GM12891 (cell line): ENCODE measurements around the gene FEN1.

Experiments
- DNase-seq: peaks from one replicate; pipeline ENCODE4 v3.0.0; 2011; ENCODE audit warnings: low spot score; ENCODE audit not compliant: insufficient read length
- FAIRE-seq: peaks from 2 replicates; lab custom pipeline; 2011; peaks lifted over from hg19 to GRCh38; lab: Jason Lieb, UNC
- PAX5 ChIP-seq: IDR thresholded peaks from 2 replicates; pipeline ENCODE4 v1.6.1; 2011; ENCODE audit warnings: low read length, moderate library complexity, mild to moderate bottlenecking; ENCODE audit not compliant: insufficient read depth, severe bottlenecking
- POLR2A ChIP-seq: IDR thresholded peaks from 2 replicates; pipeline ENCODE4 v1.6.1; 2011; ENCODE audit warnings: low read depth, low read length, control low read depth
- POLR2AphosphoS5 ChIP-seq: IDR thresholded peaks from 2 replicates; pipeline ENCODE4 v1.6.1; 2011; ENCODE audit warnings: low read depth, low read length, control low read depth
- POU2F2 ChIP-seq: IDR thresholded peaks from 2 replicates; pipeline ENCODE4 v1.6.1; 2011; ENCODE audit warnings: low read depth, mild to moderate bottlenecking, control low read depth, low read length, moderate library complexity
- SPI1 ChIP-seq: IDR thresholded peaks from 2 replicates; pipeline ENCODE4 v1.6.1; 2011; ENCODE audit warnings: low read depth, low read length, control low read depth
- TAF1 ChIP-seq: IDR thresholded peaks from 2 replicates; pipeline ENCODE4 v1.6.1; 2011; ENCODE audit warnings: low read depth, low read length, control low read depth

The FEN1 gene

GRCh38 chr11:61756147-61756451 lies 36.6 kb upstream of the FEN1 start:
- no peak for TF ChIP-seq SPI1
- no peak for TF ChIP-seq TAF1
- TF ChIP-seq POLR2A: no peak
- TF ChIP-seq PAX5: no peak
- TF ChIP-seq POU2F2: no peak
- TF ChIP-seq POLR2AphosphoS5: no peak
- no peak for DNase-seq
- FAIRE-seq: no peak

- FAIRE-seq: peak; percentile 20
- DNase-seq: no peak
- TF ChIP-seq TAF1 (no peak), SPI1 (peak; percentile 18; the same call in 1 of the 2 replicates)
Observed at GRCh38 chr11:61756452-61757212, 36.1 kb upstream of the FEN1 start.

- TF ChIP-seq PAX5 (no peak), POLR2AphosphoS5 (no peak), SPI1 (no peak), POLR2A (no peak), TAF1 (no peak), POU2F2 (no peak)
- FAIRE-seq (no peak), DNase-seq (no peak)
Observed at GRCh38 chr11:61757213-61757862, 35.4 kb upstream of the FEN1 start.

- no peak for FAIRE-seq
- DNase-seq: no peak
- TF ChIP-seq POU2F2: no peak
- TF ChIP-seq TAF1: no peak
- no peak for TF ChIP-seq POLR2AphosphoS5
- no peak for TF ChIP-seq PAX5
- no peak for TF ChIP-seq POLR2A
- no peak for TF ChIP-seq SPI1
Observed at GRCh38 chr11:61760946-61761345, 31.8 kb upstream of the FEN1 start.

- no peak for DNase-seq
- no peak for TF ChIP-seq TAF1
- TF ChIP-seq POU2F2: no peak
- TF ChIP-seq POLR2AphosphoS5: no peak
- no peak for TF ChIP-seq POLR2A
- no peak for TF ChIP-seq SPI1
- no peak for TF ChIP-seq PAX5
- no peak for FAIRE-seq
Observed at GRCh38 chr11:61761440-61762222, 31.1 kb upstream of the FEN1 start.

- TF ChIP-seq POLR2A: no peak
- no peak for TF ChIP-seq POU2F2
- no peak for TF ChIP-seq SPI1
- no peak for TF ChIP-seq TAF1
- no peak for TF ChIP-seq PAX5
- no peak for TF ChIP-seq POLR2AphosphoS5
- DNase-seq: no peak
Observed at GRCh38 chr11:61762223-61762615, 30.5 kb upstream of the FEN1 start.

GRCh38 chr11:61762798-61763197 lies 29.9 kb upstream of the FEN1 start:
- DNase-seq: no peak
- TF ChIP-seq POU2F2 (no peak), POLR2AphosphoS5 (no peak), PAX5 (no peak), POLR2A (no peak), SPI1 (no peak), TAF1 (no peak)
- no peak for FAIRE-seq

More at GRCh38 chr11:61762223-61762615, 30.5 kb upstream of the FEN1 start:
- FAIRE-seq: no peak

GRCh38 chr11:61763930-61764605 lies 28.6 kb upstream of the FEN1 start:
- no peak for FAIRE-seq
- TF ChIP-seq POLR2AphosphoS5: no peak
- no peak for TF ChIP-seq PAX5
- no peak for TF ChIP-seq POLR2A
- TF ChIP-seq SPI1: no peak
- TF ChIP-seq TAF1: no peak
- no peak for TF ChIP-seq POU2F2
- DNase-seq: no peak
